ENCODE data around the gene RNU2-63P.
"Not testable (repeated sequence)": the region's sequence is repeated elsewhere in the genome, so short reads cannot be mapped to it uniquely, and the experiment has no call there.

GRCh38 chr2:87992569-87992968, 23.8 kb downstream of the RNU2-63P start:
- not testable (repeated sequence) for TF ChIP-seq POLR2A (IDR thresholded peaks at IDR 0.05; ENCODE audit: low read depth); EP300 (IDR thresholded peaks at IDR 0.05); POLR2AphosphoS5 (IDR thresholded peaks at IDR 0.05)
- TF ChIP-seq, protein P1, sequence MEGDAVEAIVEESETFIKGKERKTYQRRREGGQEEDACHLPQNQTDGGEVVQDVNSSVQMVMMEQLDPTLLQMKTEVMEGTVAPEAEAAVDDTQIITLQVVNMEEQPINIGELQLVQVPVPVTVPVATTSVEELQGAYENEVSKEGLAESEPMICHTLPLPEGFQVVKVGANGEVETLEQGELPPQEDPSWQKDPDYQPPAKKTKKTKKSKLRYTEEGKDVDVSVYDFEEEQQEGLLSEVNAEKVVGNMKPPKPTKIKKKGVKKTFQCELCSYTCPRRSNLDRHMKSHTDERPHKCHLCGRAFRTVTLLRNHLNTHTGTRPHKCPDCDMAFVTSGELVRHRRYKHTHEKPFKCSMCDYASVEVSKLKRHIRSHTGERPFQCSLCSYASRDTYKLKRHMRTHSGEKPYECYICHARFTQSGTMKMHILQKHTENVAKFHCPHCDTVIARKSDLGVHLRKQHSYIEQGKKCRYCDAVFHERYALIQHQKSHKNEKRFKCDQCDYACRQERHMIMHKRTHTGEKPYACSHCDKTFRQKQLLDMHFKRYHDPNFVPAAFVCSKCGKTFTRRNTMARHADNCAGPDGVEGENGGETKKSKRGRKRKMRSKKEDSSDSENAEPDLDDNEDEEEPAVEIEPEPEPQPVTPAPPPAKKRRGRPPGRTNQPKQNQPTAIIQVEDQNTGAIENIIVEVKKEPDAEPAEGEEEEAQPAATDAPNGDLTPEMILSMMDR (IDR thresholded peaks at IDR 0.05) = not testable (repeated sequence)

Measured in esophagus muscularis mucosa (tissue), 4 donors.